AG10803 (cell line): ENCODE results near the gene ACTR3C.

Source experiments
- DNase-seq: peaks from one replicate; pipeline ENCODE4 v3.0.0; 2010; ENCODE audit warnings: low read depth
- H3K4me3 ChIP-seq: 2 replicates; pipeline ENCODE4 v1.5.1; 2011; ENCODE audit warnings: mild to moderate bottlenecking, low read length, control low read depth
- TF ChIP-seq, protein P1 (sequence below): conservative IDR thresholded peaks from 2 replicates; pipeline ENCODE4 v1.5.1; 2011; ENCODE audit warnings: mild to moderate bottlenecking, low read length, control low read depth, inconsistent platforms

The ACTR3C gene

DNA sequence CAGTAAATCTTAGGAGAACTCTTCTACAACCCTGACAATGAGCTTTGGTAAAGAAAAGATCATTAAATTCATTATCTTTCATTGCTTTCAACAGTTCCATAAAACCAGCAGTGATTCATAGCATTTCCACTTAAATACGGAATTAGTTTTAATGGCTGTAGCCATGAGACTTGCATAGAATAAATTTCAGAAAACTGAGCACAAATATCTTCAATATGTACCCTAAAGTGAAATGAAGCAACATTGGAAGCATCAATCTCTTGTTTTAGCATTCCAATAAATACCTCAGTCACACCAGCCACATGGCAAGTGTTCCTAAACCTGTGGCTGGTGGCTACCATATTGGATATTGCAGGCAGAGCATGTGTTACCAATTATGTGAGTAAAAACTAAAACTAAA lies 21.7 kb upstream of the ACTR3C start:
- H3K4me3 ChIP-seq, result no peak overlapping the region
- DNase-seq, result peak; percentile 95
- TF ChIP-seq, protein P1, sequence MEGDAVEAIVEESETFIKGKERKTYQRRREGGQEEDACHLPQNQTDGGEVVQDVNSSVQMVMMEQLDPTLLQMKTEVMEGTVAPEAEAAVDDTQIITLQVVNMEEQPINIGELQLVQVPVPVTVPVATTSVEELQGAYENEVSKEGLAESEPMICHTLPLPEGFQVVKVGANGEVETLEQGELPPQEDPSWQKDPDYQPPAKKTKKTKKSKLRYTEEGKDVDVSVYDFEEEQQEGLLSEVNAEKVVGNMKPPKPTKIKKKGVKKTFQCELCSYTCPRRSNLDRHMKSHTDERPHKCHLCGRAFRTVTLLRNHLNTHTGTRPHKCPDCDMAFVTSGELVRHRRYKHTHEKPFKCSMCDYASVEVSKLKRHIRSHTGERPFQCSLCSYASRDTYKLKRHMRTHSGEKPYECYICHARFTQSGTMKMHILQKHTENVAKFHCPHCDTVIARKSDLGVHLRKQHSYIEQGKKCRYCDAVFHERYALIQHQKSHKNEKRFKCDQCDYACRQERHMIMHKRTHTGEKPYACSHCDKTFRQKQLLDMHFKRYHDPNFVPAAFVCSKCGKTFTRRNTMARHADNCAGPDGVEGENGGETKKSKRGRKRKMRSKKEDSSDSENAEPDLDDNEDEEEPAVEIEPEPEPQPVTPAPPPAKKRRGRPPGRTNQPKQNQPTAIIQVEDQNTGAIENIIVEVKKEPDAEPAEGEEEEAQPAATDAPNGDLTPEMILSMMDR, result no peak

DNA sequence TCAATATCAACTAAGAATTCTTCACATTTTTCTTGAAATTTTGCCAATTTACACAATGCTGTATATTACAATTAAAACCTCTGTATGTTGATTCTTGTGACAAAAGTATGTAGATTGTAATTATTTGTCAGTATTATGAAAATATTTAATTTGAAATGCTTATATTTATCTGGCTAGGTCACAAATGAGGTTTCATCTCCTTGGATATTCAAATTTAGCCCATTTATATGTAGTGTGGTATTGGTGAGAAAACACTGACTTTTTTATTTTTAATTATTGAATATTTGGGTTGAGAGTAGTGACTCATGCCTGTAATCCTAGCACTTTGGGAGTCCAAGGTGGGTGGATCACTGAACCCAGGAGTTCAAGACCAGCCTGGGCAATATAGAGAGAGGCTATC lies 21.0 kb upstream of the ACTR3C start:
- TF ChIP-seq, protein P1, result no peak
- H3K4me3 ChIP-seq, result no peak overlapping the region
- no peak for DNase-seq

DNA sequence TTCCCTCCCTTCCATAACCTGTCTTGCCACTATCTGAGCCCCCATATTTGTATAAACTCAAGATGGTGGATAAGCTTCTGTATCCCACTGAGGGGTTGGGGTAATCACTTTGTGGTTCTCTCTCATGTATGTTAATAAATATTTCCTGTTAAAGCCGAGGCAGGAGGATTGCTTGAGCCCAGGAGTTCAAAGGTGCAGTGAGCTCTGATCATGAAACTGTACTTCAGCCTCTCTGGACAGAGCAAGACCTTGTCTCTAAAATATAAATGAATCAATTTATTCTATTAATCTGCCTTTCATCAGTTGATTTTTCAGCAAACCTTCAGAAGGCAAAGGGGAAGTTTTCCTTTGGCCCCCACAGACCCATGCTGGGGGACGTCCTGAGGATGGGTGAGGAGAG lies 19.9 kb upstream of the ACTR3C start:
- TF ChIP-seq, protein P1, result no peak
- no peak for DNase-seq
- H3K4me3 ChIP-seq, result no peak overlapping the region

DNA sequence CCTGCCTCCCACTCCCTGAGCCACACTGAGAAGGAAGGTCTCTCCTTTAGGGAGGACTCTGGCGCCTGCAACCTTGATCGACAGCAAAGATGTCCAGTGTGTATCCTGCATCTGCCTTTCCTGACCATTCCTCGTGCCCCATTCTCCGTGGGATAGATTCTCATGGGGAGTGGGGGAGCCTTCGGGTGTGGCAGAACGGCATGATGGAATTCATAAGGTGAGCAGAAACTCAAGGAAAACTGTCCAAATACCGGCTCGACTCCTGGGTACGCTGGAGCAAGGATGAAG lies 18.7 kb upstream of the ACTR3C start:
- no peak for DNase-seq
- H3K4me3 ChIP-seq, result no peak overlapping the region
- TF ChIP-seq, protein P1, result no peak

DNA sequence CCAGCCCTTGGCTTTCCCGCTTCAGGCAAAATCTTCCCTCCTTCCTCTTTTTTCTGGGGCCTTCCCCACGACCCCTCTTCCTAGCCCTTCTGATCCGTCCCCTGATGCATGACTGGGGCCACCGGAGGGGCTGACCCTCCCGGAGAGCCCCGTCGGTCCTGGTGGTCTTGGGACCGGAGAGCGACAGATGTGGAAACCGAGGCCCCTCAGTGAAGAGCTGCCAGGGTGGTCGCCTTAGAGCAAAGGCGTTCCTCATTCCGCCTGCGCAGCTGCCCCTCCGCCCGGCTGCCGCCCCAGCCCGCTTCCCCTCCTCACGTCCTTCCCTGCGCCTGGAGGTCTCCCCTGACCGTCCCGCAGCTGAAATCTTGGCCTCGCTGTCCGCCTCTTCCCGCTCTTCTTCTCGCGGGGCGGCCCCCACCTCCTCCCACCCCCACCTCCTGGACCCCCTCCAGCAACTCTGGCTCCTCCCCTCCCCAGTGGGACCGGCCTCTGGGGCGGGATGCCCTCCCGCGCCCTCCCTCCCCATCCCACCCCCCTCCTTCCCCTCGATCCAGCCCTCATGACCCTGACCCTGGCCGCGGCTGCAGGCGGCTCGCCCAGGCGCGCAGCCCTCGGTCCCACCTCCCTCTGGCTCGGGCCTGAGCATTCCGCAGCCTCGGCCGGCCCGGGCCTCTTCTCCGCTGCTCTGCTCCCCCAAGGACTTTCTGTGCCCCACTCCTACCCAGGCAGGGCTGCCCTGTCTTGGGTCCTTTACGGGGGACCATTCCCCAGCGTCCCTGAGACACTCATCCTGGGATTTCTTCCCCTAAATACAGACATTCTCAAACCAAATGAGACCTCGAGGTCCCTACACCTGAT lies 18.1 kb upstream of the ACTR3C start, which contains the start of gene RARRES2:
Gene RARRES2, minus strand, starts transcription at position 367 of the 858 bp plus-strand sequence. CDS start 1,020 bp downstream, outside the sequence.
- TF ChIP-seq, protein P1, result no peak
- no peak for DNase-seq
- H3K4me3 ChIP-seq, result peak within 1 kb of the TSS; percentile 36

DNA sequence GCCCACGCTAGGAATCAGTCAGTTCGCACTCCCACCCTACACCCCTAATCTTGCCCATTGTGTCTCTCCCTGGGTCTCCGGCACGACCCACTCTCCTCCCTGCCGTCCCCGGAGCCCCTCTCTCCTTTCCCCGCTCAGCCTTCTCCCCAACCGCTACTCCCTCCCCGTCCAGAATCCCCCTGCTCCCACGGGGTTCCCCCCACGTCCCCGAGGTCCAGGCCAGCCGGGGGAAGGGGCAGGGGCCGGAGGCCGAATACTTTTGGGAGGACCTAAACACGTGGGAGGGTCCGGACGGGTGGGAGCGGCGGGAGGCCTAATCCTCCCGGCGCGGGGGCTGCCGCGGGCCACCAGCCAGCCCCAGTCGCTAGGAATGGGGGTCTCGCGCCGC lies 17.5 kb upstream of the ACTR3C start:
- H3K4me3 ChIP-seq, result peak overlapping the region; percentile 36
- TF ChIP-seq, protein P1, result no peak
- no peak for DNase-seq

DNA sequence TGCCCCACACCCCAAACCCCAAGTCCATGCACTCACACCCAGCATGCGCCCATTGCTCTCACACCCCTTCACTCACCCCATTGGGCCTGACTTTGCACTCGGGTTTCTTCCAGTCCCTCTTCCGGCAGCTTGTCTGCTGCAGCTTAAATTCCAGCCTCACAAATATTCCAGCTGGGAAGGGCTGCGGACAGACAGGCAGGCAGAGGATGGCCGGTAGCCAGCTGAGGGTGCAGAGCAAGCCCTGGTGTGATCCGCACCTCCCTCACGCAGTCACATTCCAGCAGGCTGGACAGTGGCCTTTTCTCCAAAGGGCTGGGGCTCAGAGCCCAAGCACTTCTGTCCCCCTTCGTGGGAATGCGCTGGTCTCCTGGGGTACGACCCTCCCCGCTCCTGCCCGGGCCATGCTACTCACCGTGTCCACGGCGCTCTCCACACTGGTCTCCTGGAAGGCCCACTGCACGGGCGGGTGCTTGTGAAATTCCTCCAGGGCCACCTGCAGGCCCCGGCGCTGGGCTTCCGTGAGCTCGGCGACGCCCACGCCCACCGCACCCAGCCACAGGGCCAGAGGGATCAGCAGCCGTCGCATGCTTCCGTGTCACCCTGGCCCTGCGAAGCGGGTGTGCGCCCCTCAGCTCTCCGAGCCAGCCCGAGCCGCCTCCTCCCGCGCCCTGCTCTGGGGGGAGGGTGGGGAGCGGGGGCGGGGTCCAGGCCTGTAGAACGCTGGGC lies 16.8 kb upstream of the ACTR3C start:
- peak; percentile 80 for DNase-seq
- H3K4me3 ChIP-seq, result peak overlapping the region; percentile 29
- TF ChIP-seq, protein P1, result peak; percentile 24
